ENCODE measurements around the gene TCF4.

The TCF4 gene

GRCh38 chr18:55625901-55626300, 37.9 kb upstream of the TCF4 start:
- no peak for DNase-seq (ENCODE audit: low read depth)

GRCh38 chr18:55623626-55624025, 35.6 kb upstream of the TCF4 start:
- DNase-seq (ENCODE audit: low read depth) = no peak
- TF ChIP-seq, protein P1, sequence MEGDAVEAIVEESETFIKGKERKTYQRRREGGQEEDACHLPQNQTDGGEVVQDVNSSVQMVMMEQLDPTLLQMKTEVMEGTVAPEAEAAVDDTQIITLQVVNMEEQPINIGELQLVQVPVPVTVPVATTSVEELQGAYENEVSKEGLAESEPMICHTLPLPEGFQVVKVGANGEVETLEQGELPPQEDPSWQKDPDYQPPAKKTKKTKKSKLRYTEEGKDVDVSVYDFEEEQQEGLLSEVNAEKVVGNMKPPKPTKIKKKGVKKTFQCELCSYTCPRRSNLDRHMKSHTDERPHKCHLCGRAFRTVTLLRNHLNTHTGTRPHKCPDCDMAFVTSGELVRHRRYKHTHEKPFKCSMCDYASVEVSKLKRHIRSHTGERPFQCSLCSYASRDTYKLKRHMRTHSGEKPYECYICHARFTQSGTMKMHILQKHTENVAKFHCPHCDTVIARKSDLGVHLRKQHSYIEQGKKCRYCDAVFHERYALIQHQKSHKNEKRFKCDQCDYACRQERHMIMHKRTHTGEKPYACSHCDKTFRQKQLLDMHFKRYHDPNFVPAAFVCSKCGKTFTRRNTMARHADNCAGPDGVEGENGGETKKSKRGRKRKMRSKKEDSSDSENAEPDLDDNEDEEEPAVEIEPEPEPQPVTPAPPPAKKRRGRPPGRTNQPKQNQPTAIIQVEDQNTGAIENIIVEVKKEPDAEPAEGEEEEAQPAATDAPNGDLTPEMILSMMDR (IDR thresholded peaks at IDR 0.05; ENCODE audit: low read depth, low read length, missing control alignments) = no peak
- H3K4me3 ChIP-seq (ENCODE audit: low read depth, low read length) = no peak overlapping the region

More at GRCh38 chr18:55625901-55626300, 37.9 kb upstream of the TCF4 start:
- H3K4me3 ChIP-seq (ENCODE audit: low read depth, low read length) = no peak overlapping the region
- TF ChIP-seq, protein P1 (IDR thresholded peaks at IDR 0.05; ENCODE audit: low read depth, low read length, missing control alignments) = no peak

- TF ChIP-seq, protein P1 (IDR thresholded peaks at IDR 0.05; ENCODE audit: low read depth, low read length, missing control alignments) = no peak
- H3K4me3 ChIP-seq (ENCODE audit: low read depth, low read length) = no peak overlapping the region
- DNase-seq (ENCODE audit: low read depth) = no peak
These were observed 22.5 kb upstream of the TCF4 start for GRCh38 chr18:55610506-55610905.

DNA sequence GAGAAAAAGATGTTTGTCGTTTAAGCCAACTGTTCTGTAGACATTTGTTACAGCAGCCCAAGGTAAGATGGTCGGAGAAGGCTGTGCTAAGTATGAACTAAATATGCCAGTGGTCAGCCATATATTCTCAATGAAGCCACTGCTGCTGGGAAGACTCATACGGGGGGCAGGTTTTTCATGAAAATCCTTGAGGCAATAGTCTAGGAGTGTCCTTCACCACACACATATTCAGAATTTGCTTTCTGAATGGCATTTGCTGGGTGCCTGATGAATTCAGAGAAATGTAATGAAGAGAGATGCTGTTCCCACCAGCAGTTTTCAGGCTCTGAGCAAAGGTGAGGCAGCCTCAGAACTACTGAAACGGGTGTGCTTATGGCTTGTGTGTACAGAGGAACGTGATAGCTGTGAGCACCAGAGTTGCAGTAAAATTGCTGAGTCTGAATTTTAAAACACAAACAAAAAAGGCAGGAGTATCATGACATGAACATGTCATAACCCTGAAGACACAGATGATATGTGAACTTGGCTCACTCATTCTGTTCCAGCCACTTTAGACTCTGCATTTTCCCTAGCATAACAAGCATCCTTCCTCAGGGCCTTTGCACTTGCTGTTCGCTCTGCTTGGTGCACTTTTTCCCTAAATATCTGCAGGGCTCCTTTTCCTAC, 21.3 kb upstream of the TCF4 start:
- no peak for DNase-seq (ENCODE audit: low read depth)
- TF ChIP-seq, protein P1 (IDR thresholded peaks at IDR 0.05; ENCODE audit: low read depth, low read length, missing control alignments) = no peak
- H3K4me3 ChIP-seq (ENCODE audit: low read depth, low read length) = no peak overlapping the region

- no peak overlapping the region for H3K4me3 ChIP-seq (ENCODE audit: low read depth, low read length)
- no peak for DNase-seq (ENCODE audit: low read depth)
- TF ChIP-seq, protein P1 (IDR thresholded peaks at IDR 0.05; ENCODE audit: low read depth, low read length, missing control alignments) = no peak
These were observed 20.5 kb upstream of the TCF4 start for GRCh38 chr18:55608497-55608896.

- TF ChIP-seq, protein P1 (IDR thresholded peaks at IDR 0.05; ENCODE audit: low read depth, low read length, missing control alignments) = no peak
These were observed 19.8 kb upstream of the TCF4 start for GRCh38 chr18:55607773-55608172.

GRCh38 chr18:55605733-55606338, 17.8 kb upstream of the TCF4 start:
- no peak overlapping the region for H3K4me3 ChIP-seq (ENCODE audit: low read depth, low read length)
- TF ChIP-seq, protein P1 (IDR thresholded peaks at IDR 0.05; ENCODE audit: low read depth, low read length, missing control alignments) = no peak
- no peak for DNase-seq (ENCODE audit: low read depth)

More at GRCh38 chr18:55607773-55608172, 19.8 kb upstream of the TCF4 start:
- H3K4me3 ChIP-seq (ENCODE audit: low read depth, low read length) = no peak overlapping the region
- DNase-seq (ENCODE audit: low read depth) = no peak
